HepG2 (cell line): ENCODE results near the gene RAD21L1. TPM values are rescaled to one million over a fixed set of nuclear protein-coding genes. Genes with fewer than 3 reads are reported as not detected.
A peak's percentile ranks its signal among the peaks of the same experiment; 100 is the strongest.

ENCODE experiments used
- ASH2L ChIP-seq: fragments of 300-600, 200-600 bp; sonication (generic); IDR thresholded peaks from 2 replicates; pipeline ENCODE4 v1.7.0; 2017; ENCODE audit warnings: low read depth, mild to moderate bottlenecking, moderate library complexity, mixed read lengths, low read length; ENCODE audit not compliant: insufficient read length
- BHLHE40 ChIP-seq: IDR thresholded peaks from 2 replicates; pipeline ENCODE4 v1.6.1; 2011; ENCODE audit warnings: low read length, improper control_type of control experiment
- CREM ChIP-seq, 2 experiments: sonication (generic) in 1 of 2; formaldehyde crosslinking in 1 of 2; IDR thresholded peaks; 2 replicates each; pipeline versions ENCODE4 v1.4.0 to v1.6.1; 2016 to 2020; ENCODE audit warnings: antibody characterized with exemption in 1 of 2, mild to moderate bottlenecking in 1 of 2, missing genetic modification reagents in 1 of 2
- GABPB1 ChIP-seq: IDR thresholded peaks from 2 replicates; pipeline ENCODE4 v1.6.1; 2016; ENCODE audit warnings: mild to moderate bottlenecking, missing genetic modification reagents, moderate library complexity, missing compliant biosample characterization
- HIVEP1 ChIP-seq: sonication (generic); formaldehyde crosslinking; IDR thresholded peaks from 2 replicates; pipeline ENCODE4 v1.4.0; 2020; ENCODE audit warnings: mild to moderate bottlenecking, missing genetic modification reagents
- HNRNPK ChIP-seq: fragments of 200-400 bp; formaldehyde crosslinking; IDR thresholded peaks from 2 replicates; pipeline ENCODE4 v1.6.1; 2018; ENCODE audit warnings: low read length, low read depth, moderate library complexity, mild to moderate bottlenecking; ENCODE audit not compliant: poor library complexity, severe bottlenecking
- JUNB ChIP-seq: sonication (generic); formaldehyde crosslinking; IDR thresholded peaks from 2 replicates; pipeline ENCODE4 v1.8.0; 2022; ENCODE audit warnings: missing genetic modification reagents, mild to moderate bottlenecking, borderline replicate concordance
- KAT8 ChIP-seq: IDR thresholded peaks from 2 replicates; pipeline ENCODE4 v1.6.1; 2016; ENCODE audit warnings: missing genetic modification reagents, missing compliant biosample characterization
- MED8 ChIP-seq: sonication (generic); formaldehyde crosslinking; IDR thresholded peaks from 2 replicates; pipeline ENCODE4 v1.8.1; 2023; ENCODE audit warnings: mild to moderate bottlenecking, missing genetic modification reagents; ENCODE audit not compliant: insufficient replicate concordance
- NFIC ChIP-seq: IDR thresholded peaks from 2 replicates; pipeline ENCODE4 v1.6.1; 2012; ENCODE audit warnings: mild to moderate bottlenecking, low read length, inconsistent platforms
- POLR2AphosphoS2 ChIP-seq: IDR thresholded peaks from 2 replicates; pipeline ENCODE4 v1.6.1; 2011; ENCODE audit warnings: low read depth, low read length, improper control_type of control experiment
- RXRA ChIP-seq: sonication (generic); formaldehyde crosslinking; IDR thresholded peaks from 2 replicates; pipeline ENCODE4 v1.5.1; 2020; ENCODE audit warnings: missing genetic modification reagents
- SNAPC4 ChIP-seq: sonication (generic); formaldehyde crosslinking; IDR thresholded peaks from 2 replicates; pipeline ENCODE4 v1.4.0; 2020; ENCODE audit warnings: mild to moderate bottlenecking, missing genetic modification reagents
- SP5 ChIP-seq: IDR thresholded peaks from 2 replicates; pipeline ENCODE4 v1.6.1; 2016; ENCODE audit warnings: low read depth, borderline replicate concordance
- ZFX ChIP-seq: sonication (generic); formaldehyde crosslinking; IDR thresholded peaks from 2 replicates; pipeline ENCODE4 v1.4.0; 2020; ENCODE audit warnings: mild to moderate bottlenecking, low read depth, missing genetic modification reagents, moderate library complexity
- ZMYM3 ChIP-seq: sonication (generic); formaldehyde crosslinking; IDR thresholded peaks from 2 replicates; pipeline ENCODE4 v1.5.1; 2020; ENCODE audit warnings: mild to moderate bottlenecking, missing genetic modification reagents
- ZNF225 ChIP-seq: sonication (generic); formaldehyde crosslinking; IDR thresholded peaks from 2 replicates; pipeline ENCODE4 v1.4.0; 2020; ENCODE audit warnings: mild to moderate bottlenecking, missing genetic modification reagents
- ZNF274 ChIP-seq: sonication (generic); formaldehyde crosslinking; IDR thresholded peaks from 2 replicates; pipeline ENCODE4 v1.5.1; 2020; ENCODE audit warnings: mild to moderate bottlenecking, missing genetic modification reagents
- ZNF350 ChIP-seq: sonication (generic); formaldehyde crosslinking; IDR thresholded peaks from 2 replicates; pipeline ENCODE4 v1.4.0; 2020; ENCODE audit warnings: mild to moderate bottlenecking, low read depth, missing genetic modification reagents, borderline replicate concordance
- ZNF383 ChIP-seq: sonication (generic); formaldehyde crosslinking; IDR thresholded peaks from 2 replicates; pipeline ENCODE4 v1.4.0; 2020; ENCODE audit warnings: missing genetic modification reagents, mild to moderate bottlenecking, borderline replicate concordance
- ZNF776 ChIP-seq: sonication (generic); formaldehyde crosslinking; IDR thresholded peaks from 2 replicates; pipeline ENCODE4 v1.4.0; 2020; ENCODE audit warnings: mild to moderate bottlenecking, missing genetic modification reagents
- polyA plus RNA-seq, 8 experiments: library from polyadenylated mRNA; depleted of rRNA in 3 of 8; stranded (reverse) in 7 of 8; unstranded in 1 of 8; fragments of >200 nt; fragmentation: Illumina TruSeq in 4 of 8; extraction: Trizol in 4 of 8; gene quantifications; 2 replicates each; pipeline versions ENCODE4 v1.2.1 to v1.2.3, GENCODE V29; 2011 to 2016; ENCODE audit warnings: low read depth in 4 of 8, missing spikeins in 1 of 8, mixed read lengths in 1 of 8; ENCODE audit not compliant: insufficient read depth in 1 of 8
- total RNA-seq, 5 experiments: library from RNA; depleted of rRNA; stranded (reverse); fragments of >200 nt; fragmentation: Illumina TruSeq; extraction: Trizol; gene quantifications; 2 replicates each; pipeline ENCODE4 v1.2.3, GENCODE V29; 2016; ENCODE audit warnings: low read depth in 1 of 5
- TF ChIP-seq, protein P1 (sequence below): IDR thresholded peaks from 2 replicates; pipeline ENCODE4 v1.6.1; 2018; ENCODE audit warnings: missing genetic modification reagents
- TF ChIP-seq, protein P2 (sequence below): IDR thresholded peaks from 2 replicates; pipeline ENCODE4 v1.6.1; 2018; ENCODE audit warnings: missing genetic modification reagents, mild to moderate bottlenecking, missing compliant biosample characterization

The RAD21L1 gene
- total and polyA plus RNA-seq, 2 of the 13 experiments (the other 11 are each of a cell fraction or from before 2014, with no cell fraction given) = not detected

GRCh38 chr20:1225783-1226654, at the start of gene RAD21L1 (continued):
- TF ChIP-seq SNAPC4 (CRISPR knock-in tag) (no peak), POLR2AphosphoS2 (no peak), ZFX (CRISPR knock-in tag) (no peak), ZNF776 (peak; percentile 61; the same call in 1 of the 2 replicates), SP5 (CRISPR knock-in tag) (no peak), GABPB1 (CRISPR knock-in tag) (peak; percentile 44; the same call in 1 of the 2 replicates), ZNF225 (peak; percentile 75; the same call in 1 of the 2 replicates), JUNB (no peak), MED8 (CRISPR knock-in tag) (peak; percentile 54), KAT8 (no peak), ZMYM3 (CRISPR knock-in tag) (no peak), BHLHE40 (no peak), ZNF274 (CRISPR knock-in tag) (no peak), RXRA (CRISPR knock-in tag) (0 out of 2 replicates have a peak, but pooled peaks have one; percentile 10), NFIC (no peak), ZNF350 (CRISPR knock-in tag) (0 out of 2 replicates have a peak, but pooled peaks have one; percentile 12), CREM (IDR thresholded peaks at IDR 0.05) (no peak), CREM (CRISPR knock-in tag; IDR thresholded peaks at IDR 0.05) (no peak), HNRNPK (peak; percentile 65), ZNF383 (CRISPR knock-in tag) (no peak), ASH2L (no peak), HIVEP1 (0 out of 2 replicates have a peak, but pooled peaks have one; percentile 30)
- TF ChIP-seq, protein P1, sequence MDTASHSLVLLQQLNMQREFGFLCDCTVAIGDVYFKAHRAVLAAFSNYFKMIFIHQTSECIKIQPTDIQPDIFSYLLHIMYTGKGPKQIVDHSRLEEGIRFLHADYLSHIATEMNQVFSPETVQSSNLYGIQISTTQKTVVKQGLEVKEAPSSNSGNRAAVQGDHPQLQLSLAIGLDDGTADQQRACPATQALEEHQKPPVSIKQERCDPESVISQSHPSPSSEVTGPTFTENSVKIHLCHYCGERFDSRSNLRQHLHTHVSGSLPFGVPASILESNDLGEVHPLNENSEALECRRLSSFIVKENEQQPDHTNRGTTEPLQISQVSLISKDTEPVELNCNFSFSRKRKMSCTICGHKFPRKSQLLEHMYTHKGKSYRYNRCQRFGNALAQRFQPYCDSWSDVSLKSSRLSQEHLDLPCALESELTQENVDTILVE (CRISPR knock-in tag) = no peak
- TF ChIP-seq, protein P2, sequence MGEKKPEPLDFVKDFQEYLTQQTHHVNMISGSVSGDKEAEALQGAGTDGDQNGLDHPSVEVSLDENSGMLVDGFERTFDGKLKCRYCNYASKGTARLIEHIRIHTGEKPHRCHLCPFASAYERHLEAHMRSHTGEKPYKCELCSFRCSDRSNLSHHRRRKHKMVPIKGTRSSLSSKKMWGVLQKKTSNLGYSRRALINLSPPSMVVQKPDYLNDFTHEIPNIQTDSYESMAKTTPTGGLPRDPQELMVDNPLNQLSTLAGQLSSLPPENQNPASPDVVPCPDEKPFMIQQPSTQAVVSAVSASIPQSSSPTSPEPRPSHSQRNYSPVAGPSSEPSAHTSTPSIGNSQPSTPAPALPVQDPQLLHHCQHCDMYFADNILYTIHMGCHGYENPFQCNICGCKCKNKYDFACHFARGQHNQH (CRISPR knock-in tag) = no peak
